H9 (cell line): Measurements from ENCODE around the gene GLRX. TPM values are rescaled to one million over a fixed set of nuclear protein-coding genes. Genes with fewer than 3 reads are reported as not detected.

ENCODE experiments used
- DNase-seq: peaks from one replicate; pipeline ENCODE4 v3.0.0-alpha.2; 2017
- H2AFZ ChIP-seq: one replicate; pipeline ENCODE4 v1.6.1; 2013; ENCODE audit warnings: mild to moderate bottlenecking, low read length, control low read depth, moderate library complexity
- H2AK5ac ChIP-seq: 2 replicates; pipeline ENCODE4 v1.6.1; 2013; ENCODE audit warnings: low read length, control low read depth, mixed read lengths; ENCODE audit not compliant: insufficient read length
- H2BK120ac ChIP-seq: one replicate; pipeline ENCODE4 v1.6.1; 2013; ENCODE audit warnings: low read depth, mild to moderate bottlenecking, low read length, control low read depth, inconsistent platforms; ENCODE audit not compliant: poor library complexity, severe bottlenecking
- H2BK12ac ChIP-seq: 2 replicates; pipeline ENCODE4 v1.6.1; 2013; ENCODE audit warnings: low read length, control low read depth, mixed read lengths, low read depth; ENCODE audit not compliant: insufficient read length
- H2BK15ac ChIP-seq: 2 replicates; pipeline ENCODE4 v1.6.1; 2013; ENCODE audit warnings: low read depth, low read length, control low read depth
- H2BK20ac ChIP-seq: one replicate; pipeline ENCODE4 v1.6.1; 2013; ENCODE audit warnings: low read depth, mild to moderate bottlenecking, low read length, control low read depth, inconsistent platforms; ENCODE audit not compliant: poor library complexity, severe bottlenecking
- H2BK5ac ChIP-seq: 2 replicates; pipeline ENCODE4 v1.6.1; 2013; ENCODE audit warnings: low read length, control low read depth, mixed read lengths; ENCODE audit not compliant: insufficient read length
- H3K14ac ChIP-seq: 2 replicates; pipeline ENCODE4 v1.6.1; 2013; ENCODE audit warnings: low read length, control low read depth; ENCODE audit not compliant: insufficient read depth
- H3K18ac ChIP-seq: 2 replicates; pipeline ENCODE4 v1.6.1; 2013; ENCODE audit warnings: low read depth, mild to moderate bottlenecking, mixed read lengths, low read length, control low read depth; ENCODE audit not compliant: insufficient read length
- H3K23ac ChIP-seq: 2 replicates; pipeline ENCODE4 v1.6.1; 2013; ENCODE audit warnings: low read length, control low read depth, mixed read lengths, low read depth; ENCODE audit not compliant: insufficient read length
- H3K23me2 ChIP-seq: 2 replicates; pipeline ENCODE4 v1.6.1; 2013; ENCODE audit warnings: low read depth, mild to moderate bottlenecking, mixed read lengths, low read length, control low read depth; ENCODE audit not compliant: insufficient read length, poor library complexity, severe bottlenecking
- H3K27ac ChIP-seq: 2 replicates; pipeline ENCODE4 v1.5.1; 2013; ENCODE audit warnings: low read length, control low read depth, mixed read lengths, low read depth; ENCODE audit not compliant: insufficient read length
- H3K27me3 ChIP-seq: 2 replicates; pipeline ENCODE4 v1.6.1; 2013; ENCODE audit warnings: low read length, control low read depth, inconsistent platforms; ENCODE audit not compliant: insufficient read depth
- H3K4ac ChIP-seq: 2 replicates; pipeline ENCODE4 v1.6.1; 2013; ENCODE audit warnings: low read depth, mild to moderate bottlenecking, control low read depth, inconsistent platforms, low read length, moderate library complexity
- H3K4me1 ChIP-seq: 2 replicates; pipeline ENCODE4 v1.6.1; 2013; ENCODE audit warnings: low read length, control low read depth, inconsistent platforms; ENCODE audit not compliant: insufficient read depth
- H3K4me2 ChIP-seq: 2 replicates; pipeline ENCODE4 v1.6.1; 2013; ENCODE audit warnings: low read length, control low read depth, mixed read lengths; ENCODE audit not compliant: insufficient read length, insufficient read depth
- H3K56ac ChIP-seq: 2 replicates; pipeline ENCODE4 v1.6.1; 2013; ENCODE audit warnings: low read depth, mild to moderate bottlenecking, mixed read lengths, low read length, control low read depth; ENCODE audit not compliant: insufficient read length
- H3K79me1 ChIP-seq: 2 replicates; pipeline ENCODE4 v1.6.1; 2013; ENCODE audit warnings: low read depth, mild to moderate bottlenecking, moderate library complexity, low read length, control low read depth, inconsistent platforms; ENCODE audit not compliant: insufficient read depth, poor library complexity, severe bottlenecking
- H3K79me2 ChIP-seq: 2 replicates; pipeline ENCODE4 v1.6.1; 2013; ENCODE audit warnings: low read length, control low read depth, inconsistent platforms; ENCODE audit not compliant: insufficient read depth
- H3K9ac ChIP-seq: 2 replicates; pipeline ENCODE4 v1.6.1; 2013; ENCODE audit warnings: low read length, control low read depth, mixed read lengths; ENCODE audit not compliant: insufficient read length; ENCODE audit errors: extremely low read depth
- H3K9me3 ChIP-seq: one replicate; pipeline ENCODE4 v1.6.1; 2013; ENCODE audit warnings: low read depth, low read length, inconsistent platforms; ENCODE audit not compliant: control insufficient read depth
- H3T11ph ChIP-seq: one replicate; pipeline ENCODE4 v1.6.1; 2013; ENCODE audit warnings: mild to moderate bottlenecking, low read length, control low read depth, inconsistent platforms
- H4K20me1 ChIP-seq: one replicate; pipeline ENCODE4 v1.6.1; 2013; ENCODE audit not compliant: control insufficient read depth, insufficient read length, insufficient read depth
- H4K5ac ChIP-seq: 2 replicates; pipeline ENCODE4 v1.6.1; 2013; ENCODE audit warnings: low read depth, mild to moderate bottlenecking, mixed read lengths, low read length, control low read depth; ENCODE audit not compliant: insufficient read length
- H4K8ac ChIP-seq: replicated peaks from 2 replicates; pipeline ENCODE4 v1.6.1; 2013; ENCODE audit warnings: low read length, control low read depth, mixed read lengths, low read depth; ENCODE audit not compliant: insufficient read length
- H4K91ac ChIP-seq: 2 replicates; pipeline ENCODE4 v1.6.1; 2013; ENCODE audit warnings: low read depth, mild to moderate bottlenecking, moderate library complexity, mixed read lengths, low read length, control low read depth; ENCODE audit not compliant: insufficient read length
- H3K27ac Mint-ChIP-seq, 3 experiments: 2 replicates in 2 of 3; 3 replicates in 1 of 3; pipeline ENCODE4 v1.8.0; 2020 to 2021; ENCODE audit warnings: mixed read lengths in 3 of 3, mild to moderate bottlenecking in 1 of 3, moderate library complexity in 1 of 3
- H3K27me3 Mint-ChIP-seq: 2 replicates; pipeline ENCODE4 v1.8.0; 2021; ENCODE audit warnings: low read depth, mild to moderate bottlenecking, moderate library complexity, mixed read lengths
- H3K36me3 Mint-ChIP-seq, 3 experiments: 2 replicates in 2 of 3; 3 replicates in 1 of 3; pipeline ENCODE4 v1.8.0; 2020 to 2021; ENCODE audit warnings: low read depth in 3 of 3, mixed read lengths in 3 of 3; ENCODE audit not compliant: insufficient read depth in 1 of 3
- H3K4me1 Mint-ChIP-seq, 2 experiments: 2 replicates each; pipeline ENCODE4 v1.8.0; 2020; ENCODE audit warnings: mixed read lengths in 2 of 2
- H3K4me3 Mint-ChIP-seq, 2 experiments: 2 replicates in 1 of 2; 3 replicates in 1 of 2; pipeline ENCODE4 v1.8.0; 2020 to 2021; ENCODE audit warnings: mild to moderate bottlenecking in 2 of 2, mixed read lengths in 2 of 2, moderate library complexity in 1 of 2
- H3K9me3 Mint-ChIP-seq, 2 experiments: 2 replicates in 1 of 2; 3 replicates in 1 of 2; pipeline ENCODE4 v1.8.0; 2020; ENCODE audit warnings: mild to moderate bottlenecking in 2 of 2, mixed read lengths in 2 of 2, moderate library complexity in 1 of 2
- CTCF ChIP-seq: fragments of 200-600 bp; sonication (generic); conservative IDR thresholded peaks from 3 replicates; pipeline ENCODE4 v1.8.0; 2021; ENCODE audit warnings: antibody characterized with exemption, mild to moderate bottlenecking
- WGBS: extraction: QIAGEN DNeasy Blood & Tissue Kit; methylation state at CpG from one replicate; pipeline ENCODE4 v1.1.7; 2013; ENCODE audit warnings: missing lambda C conversion rate, low lambda C conversion rate, mixed read lengths; ENCODE audit not compliant: insufficient read length; ENCODE audit errors: extremely low coverage; 5-methylcytosine and 5-hydroxymethylcytosine counted together
- total RNA-seq: library from RNA; stranded (reverse); gene quantifications from 2 replicates; pipeline ENCODE4 v1.2.1, GENCODE V29; 2021

Gene GLRX
- total RNA-seq, 1 experiment from 2014 or later = 13.8 TPM

GRCh38 chr5:95836544-95836943 lies 14.0 kb upstream of the GLRX start:
- no peak overlapping the region for H2BK120ac ChIP-seq
- no peak overlapping the region for H2BK5ac ChIP-seq
- H3K27ac ChIP-seq = no peak overlapping the region
- H3K4me1 ChIP-seq = no peaks in the 10 kb centered on the region
- H3K9ac ChIP-seq = no peak overlapping the region
- H3K23me2 ChIP-seq = no peaks in the 10 kb centered on the region
- no peak overlapping the region for H3K14ac ChIP-seq
- no peaks in the 10 kb centered on the region for H3K79me2 ChIP-seq
- H3K23ac ChIP-seq = no peak overlapping the region
- no peak overlapping the region for H2BK15ac ChIP-seq
- no peak overlapping the region for H3K4me3 Mint-ChIP-seq
- H2BK12ac ChIP-seq = no peak overlapping the region
- H3K27me3 ChIP-seq = no peaks in the 10 kb centered on the region
- no peaks in the 10 kb centered on the region for H3K9me3 Mint-ChIP-seq
- no peak overlapping the region for H4K91ac ChIP-seq
- H4K8ac ChIP-seq = no peak overlapping the region
- no peaks in the 10 kb centered on the region for H4K20me1 ChIP-seq
- H3K56ac ChIP-seq = no peak overlapping the region
- H3K9me3 ChIP-seq = no peaks in the 10 kb centered on the region
- H2AFZ ChIP-seq = no peak overlapping the region
- H3K4me1 Mint-ChIP-seq = peaks cover 7 to 8% of the 10 kb centered on the region in 2 experiments
- no peak for TF ChIP-seq CTCF
- H3K79me1 ChIP-seq = no peaks in the 10 kb centered on the region
- no peak overlapping the region for H4K5ac ChIP-seq
- no peaks in the 10 kb centered on the region for H3K36me3 Mint-ChIP-seq
- H3K27me3 Mint-ChIP-seq = peaks cover 12% of the 10 kb centered on the region
- no peak overlapping the region for H3K18ac ChIP-seq
- WGBS = no CpG with 5 or more reads among the region's 1 CpG
- H2AK5ac ChIP-seq = no peak overlapping the region
- H3T11ph ChIP-seq = no peak overlapping the region
- H3K27ac Mint-ChIP-seq = no peak overlapping the region
- no peak for DNase-seq
- no peak overlapping the region for H3K4ac ChIP-seq
- no peak overlapping the region for H2BK20ac ChIP-seq
- H3K4me2 ChIP-seq = no peak overlapping the region
